Activated CD4-positive, CD25-positive, alpha-beta regulatory T cell treated with anti-CD3 and anti-CD28 coated beads, Interleukin-2, amount 50 U/mL, for 16 hours (primary cell): Measurements from ENCODE around the gene SLC35F3.
"Not testable (repeated sequence)": the region's sequence is repeated elsewhere in the genome, so short reads cannot be mapped to it uniquely, and the experiment has no call there.

Experiments used
- DNase-seq: peaks from one replicate; pipeline ENCODE4 v3.0.0-alpha.2; 2020; ENCODE audit warnings: low read depth, low spot score

Gene SLC35F3

GRCh38 chr1:234288946-234289345, 384.5 kb downstream of the SLC35F3 start:
- no peak for DNase-seq

- no peak for DNase-seq
These were observed 385.2 kb downstream of the SLC35F3 start for GRCh38 chr1:234289538-234290305.

- no peak for DNase-seq
These were observed 387.5 kb downstream of the SLC35F3 start for GRCh38 chr1:234292011-234292410.

- no peak for DNase-seq
These were observed 388.1 kb downstream of the SLC35F3 start for GRCh38 chr1:234292548-234292947.

GRCh38 chr1:234294109-234294817, 389.8 kb downstream of the SLC35F3 start:
- no peak for DNase-seq

GRCh38 chr1:234295068-234295467, 390.6 kb downstream of the SLC35F3 start:
- no peak for DNase-seq

- DNase-seq: no peak
These were observed 391.1 kb downstream of the SLC35F3 start for GRCh38 chr1:234295626-234296025.

GRCh38 chr1:234296496-234296895, 392.0 kb downstream of the SLC35F3 start:
- no peak for DNase-seq

- no peak for DNase-seq
These were observed 393.2 kb downstream of the SLC35F3 start for GRCh38 chr1:234297668-234298067.

GRCh38 chr1:234300096-234300495, 395.6 kb downstream of the SLC35F3 start:
- no peak for DNase-seq

- not testable (repeated sequence) for DNase-seq
These were observed 397.2 kb downstream of the SLC35F3 start for GRCh38 chr1:234301663-234302062.

GRCh38 chr1:234302354-234302962, 398.0 kb downstream of the SLC35F3 start:
- DNase-seq: no peak

- no peak for DNase-seq
These were observed 398.8 kb downstream of the SLC35F3 start for GRCh38 chr1:234303231-234303630.

GRCh38 chr1:234307726-234308125, 403.2 kb downstream of the SLC35F3 start:
- DNase-seq: no peak

- DNase-seq: no peak
These were observed 404.7 kb downstream of the SLC35F3 start for GRCh38 chr1:234309243-234309597.

- peak; percentile 44 for DNase-seq
These were observed 405.4 kb downstream of the SLC35F3 start for GRCh38 chr1:234309598-234310459.

- no peak for DNase-seq
These were observed 406.0 kb downstream of the SLC35F3 start for GRCh38 chr1:234310460-234310817.

GRCh38 chr1:234311414-234311813, 406.9 kb downstream of the SLC35F3 start:
- no peak for DNase-seq

- DNase-seq: no peak
These were observed 408.7 kb downstream of the SLC35F3 start for GRCh38 chr1:234313171-234313570.

GRCh38 chr1:234315091-234315541, 410.6 kb downstream of the SLC35F3 start:
- no peak for DNase-seq

- DNase-seq: no peak
These were observed 411.1 kb downstream of the SLC35F3 start for GRCh38 chr1:234315588-234315987.

- DNase-seq: no peak
These were observed 412.0 kb downstream of the SLC35F3 start for GRCh38 chr1:234316486-234316885.
